ENCODE data around the gene ETFBKMT.
"Not testable (repeated sequence)": the region's sequence is repeated elsewhere in the genome, so short reads cannot be mapped to it uniquely, and the experiment has no call there.

ETFBKMT gene

DNA sequence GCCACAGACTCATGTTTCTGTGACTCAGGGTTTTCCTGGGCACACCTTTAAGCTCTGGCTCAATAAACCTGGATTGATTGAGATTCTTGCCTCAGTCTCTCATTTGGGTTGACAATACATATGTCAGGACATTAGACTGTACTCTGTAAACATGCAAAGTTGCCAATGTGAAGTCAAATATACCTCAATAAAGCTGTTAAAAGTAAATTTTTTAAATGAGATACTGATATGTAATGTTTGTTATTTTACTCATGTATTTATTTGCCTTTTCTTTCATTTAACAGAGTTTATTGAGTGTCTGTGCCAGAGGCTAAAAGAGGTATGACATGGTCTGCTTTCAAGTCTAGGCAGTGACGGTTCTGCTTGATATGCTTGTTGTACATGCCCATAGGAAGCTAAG is 3.7 kb upstream of the ETFBKMT start:
- no peak for DNase-seq (ENCODE audit: low read depth, low spot score)

DNA sequence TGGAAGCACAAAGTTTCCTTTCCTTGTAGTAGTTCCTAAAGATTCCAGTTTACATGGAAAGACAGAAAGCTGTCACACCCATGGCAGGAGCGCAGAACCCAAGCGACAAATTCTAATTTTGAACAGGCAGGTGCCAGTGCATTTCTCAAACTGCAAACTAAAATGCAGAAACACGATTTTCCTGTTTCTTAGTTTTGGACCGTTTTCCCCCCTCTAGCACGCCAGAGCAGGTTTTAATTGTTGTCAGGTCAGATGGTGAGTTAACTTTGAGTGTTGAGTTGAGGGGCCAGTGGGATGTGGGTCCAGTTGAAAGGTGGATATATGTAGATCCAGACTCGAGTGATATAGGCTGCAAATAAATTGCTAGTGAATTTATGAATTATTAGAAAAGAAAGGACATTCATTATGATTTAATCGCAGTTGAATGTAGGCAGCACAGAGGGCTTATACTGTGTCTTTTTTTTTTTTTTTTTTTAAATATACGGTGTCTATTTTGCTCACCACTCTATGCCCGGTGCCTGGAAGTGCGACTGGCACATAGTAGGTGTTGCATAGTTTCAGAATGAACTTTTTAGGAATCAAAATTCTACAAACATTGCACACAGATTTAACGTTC is 909 bp upstream of the ETFBKMT start:
- no peak for DNase-seq (ENCODE audit: low read depth, low spot score)

DNA sequence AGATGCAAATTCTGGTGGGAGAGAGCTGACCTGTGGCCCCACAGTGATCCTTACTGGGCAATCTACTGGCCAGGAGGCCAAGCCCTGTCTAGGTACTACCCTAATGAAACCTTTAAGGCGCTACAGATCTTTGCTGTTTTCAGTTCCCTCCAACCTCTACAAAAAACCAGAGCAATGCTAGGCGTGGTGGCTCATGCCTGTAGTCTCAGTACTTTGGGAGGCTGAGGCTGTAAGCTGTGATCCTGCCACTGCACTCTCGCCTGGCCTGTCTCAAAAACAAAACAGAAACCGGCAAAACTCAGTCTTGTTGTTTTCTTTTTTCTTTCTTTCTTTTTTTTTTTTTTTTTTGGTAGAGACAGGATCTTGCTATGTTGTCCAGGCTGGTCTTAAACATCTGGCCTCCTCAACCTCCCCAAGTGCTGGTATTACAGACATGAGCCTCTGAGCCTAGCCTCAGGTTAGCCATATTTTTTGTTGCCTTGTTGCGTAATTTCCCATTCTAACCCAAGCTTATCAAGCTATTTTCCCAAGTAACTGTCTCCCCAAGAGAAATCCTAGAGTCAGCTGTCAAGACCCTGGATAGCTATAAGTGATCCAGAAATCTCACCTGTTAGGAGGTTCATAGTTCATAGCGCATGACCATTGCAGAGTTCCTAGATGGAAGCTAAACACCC is 2.8 kb downstream of the ETFBKMT start:
- DNase-seq (ENCODE audit: low read depth, low spot score) = no peak

DNA sequence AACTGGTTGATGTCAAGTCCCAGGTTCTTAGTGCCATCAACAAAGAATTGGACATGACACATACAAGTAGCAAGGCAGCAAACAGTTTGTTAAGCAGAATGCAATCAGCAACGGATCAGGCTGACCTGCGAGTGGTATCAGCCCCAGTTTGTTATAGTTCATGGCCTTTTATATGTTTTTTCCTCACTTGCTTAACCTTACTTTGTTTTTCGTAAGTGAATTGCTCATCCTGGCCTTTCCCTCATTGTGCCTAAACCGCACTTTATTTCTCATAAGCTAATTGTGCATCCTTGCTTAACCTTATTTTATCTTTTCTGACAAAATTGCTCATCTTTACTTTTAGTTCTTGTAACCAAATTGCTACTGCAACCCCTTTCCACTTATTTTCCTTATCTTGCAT is 4.1 kb downstream of the ETFBKMT start:
- DNase-seq (ENCODE audit: low read depth, low spot score) = no peak

DNA sequence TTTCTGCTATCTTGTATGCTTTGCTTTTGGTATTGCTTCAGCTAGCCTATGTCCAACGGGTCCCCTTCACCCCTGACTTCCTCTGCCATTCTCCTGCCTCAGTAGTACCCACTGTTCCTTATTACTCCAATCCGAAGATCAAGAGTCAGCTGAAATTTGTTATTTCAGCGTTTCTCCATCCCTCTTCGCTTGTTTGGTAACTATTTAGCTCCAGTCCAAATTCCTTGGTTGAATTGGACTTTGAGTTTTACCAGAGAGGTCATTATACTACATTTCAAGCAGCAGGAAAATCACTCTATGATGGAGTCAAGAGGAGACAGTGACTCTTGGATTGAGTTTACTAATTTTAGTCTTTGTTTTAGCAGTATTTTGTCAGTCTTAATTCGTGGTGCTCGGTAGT is 4.5 kb downstream of the ETFBKMT start:
- no peak for DNase-seq (ENCODE audit: low read depth, low spot score)

DNA sequence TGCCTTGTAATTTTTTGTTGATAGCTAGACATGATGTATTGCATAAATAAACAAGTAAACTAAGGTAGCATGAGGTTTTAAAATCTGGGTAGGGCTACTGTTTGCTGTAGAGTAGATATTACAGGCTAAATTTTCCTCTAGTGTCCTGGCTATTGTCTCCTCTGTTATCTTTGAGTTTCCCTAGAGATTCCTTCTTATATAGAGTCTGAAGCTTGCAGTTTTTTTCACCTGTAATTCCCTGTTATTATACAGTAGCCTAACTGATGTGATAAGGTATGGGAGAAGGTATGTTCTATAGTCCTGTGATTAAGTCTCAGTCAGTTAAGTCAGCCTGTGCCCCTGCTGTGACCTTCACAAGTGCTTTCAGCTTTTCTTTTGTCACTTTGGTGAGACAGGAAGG is 9.5 kb downstream of the ETFBKMT start:
- no peak for DNase-seq (ENCODE audit: low read depth, low spot score)

DNA sequence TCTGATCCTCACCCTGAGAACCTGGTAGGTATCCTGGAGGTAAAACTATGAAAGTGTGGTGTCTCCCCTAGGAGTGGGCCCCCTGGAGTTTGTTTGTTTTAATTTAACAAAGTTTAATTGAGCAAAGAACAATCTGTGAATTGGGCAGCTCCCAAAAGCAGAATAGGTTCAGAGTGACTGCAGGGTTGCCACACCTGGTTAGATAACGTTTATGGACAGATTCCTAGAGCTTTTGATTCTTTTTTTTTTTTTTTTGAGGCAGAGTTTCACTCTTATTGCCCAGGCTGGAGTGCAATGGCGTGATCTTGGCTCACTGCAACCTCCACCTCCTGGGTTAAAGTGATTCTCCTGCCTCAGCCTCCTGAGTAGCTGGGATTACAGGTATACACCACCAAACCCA is 10.1 kb downstream of the ETFBKMT start:
- DNase-seq (ENCODE audit: low read depth, low spot score) = not testable (repeated sequence)

DNA sequence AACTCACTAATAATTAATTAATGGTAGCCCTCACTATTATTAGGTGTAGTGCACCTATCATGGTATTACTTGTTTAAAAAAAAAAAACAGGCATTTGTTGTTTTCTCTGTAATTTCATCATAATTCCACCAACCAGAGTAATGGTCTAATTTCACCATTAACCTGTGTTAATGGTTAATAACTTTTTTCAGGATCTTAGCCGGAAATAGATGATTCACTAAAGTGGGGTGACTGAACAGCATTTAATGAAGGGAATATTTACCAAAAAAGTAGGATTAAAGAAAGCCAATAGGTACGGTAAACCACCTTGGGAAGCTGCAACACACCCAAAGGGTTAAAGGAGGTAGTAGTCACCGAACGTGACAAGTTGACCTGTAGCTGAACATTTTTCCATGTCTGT is 13.0 kb downstream of the ETFBKMT start:
- no peak for DNase-seq (ENCODE audit: low read depth, low spot score)

DNA sequence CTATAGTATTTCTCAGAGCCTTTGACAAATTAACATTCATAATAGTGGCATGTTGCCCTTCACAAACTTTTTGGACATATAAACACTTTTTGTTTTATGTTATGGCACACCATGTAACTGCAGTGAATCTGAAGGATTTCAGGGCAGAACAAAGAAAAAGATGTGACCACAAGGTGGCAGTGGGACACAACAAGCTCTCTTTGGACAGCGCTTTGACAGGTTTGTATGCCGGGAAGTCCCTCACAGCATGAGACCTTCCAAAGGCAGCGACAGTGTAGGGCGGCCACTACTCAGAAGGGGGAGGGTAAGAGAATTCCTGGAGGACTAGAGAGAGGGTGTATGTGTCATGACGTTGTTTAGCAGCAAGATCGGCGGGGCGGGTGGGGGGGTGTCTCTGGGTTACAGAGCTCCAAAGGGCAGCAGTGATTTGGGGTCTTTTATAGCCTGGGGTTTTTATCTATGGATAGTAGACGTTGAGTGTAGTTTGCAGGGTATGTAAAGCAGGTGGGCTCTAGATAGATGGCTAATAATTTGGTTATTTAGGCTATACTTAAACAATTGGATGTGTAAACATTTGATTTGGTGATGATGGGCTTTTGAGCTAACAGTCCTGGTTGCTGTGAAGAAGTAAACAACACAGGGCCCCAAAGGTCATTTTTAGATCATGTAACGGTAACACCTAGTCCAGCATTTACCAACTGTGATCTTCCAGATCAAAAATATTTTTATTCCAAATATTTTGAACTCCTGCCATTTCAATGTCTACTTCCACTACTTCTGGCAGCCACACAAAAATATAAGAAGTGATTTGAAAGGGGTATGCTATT is 22.9 kb downstream of the ETFBKMT start:
- DNase-seq (ENCODE audit: low read depth, low spot score) = peak; percentile 54

DNA sequence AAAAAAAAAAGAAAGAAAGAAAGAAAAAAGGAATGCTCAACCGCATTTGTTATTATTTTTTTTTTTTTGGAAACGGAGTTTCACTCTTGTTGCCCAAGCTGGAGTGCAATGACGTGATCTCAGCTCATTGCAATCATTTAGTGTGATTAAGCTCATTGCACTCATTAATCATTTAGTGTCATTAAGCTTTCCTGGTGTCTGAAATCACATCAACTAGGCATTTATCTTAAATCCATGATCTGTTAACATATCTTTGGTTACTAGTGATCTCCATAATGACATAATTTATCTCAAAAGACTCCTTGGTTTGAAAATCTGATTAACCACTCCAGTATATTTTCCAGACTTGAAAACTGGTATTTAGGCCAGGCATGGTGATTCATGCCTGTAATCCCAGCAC is 26.3 kb downstream of the ETFBKMT start:
- DNase-seq (ENCODE audit: low read depth, low spot score) = no peak

DNA sequence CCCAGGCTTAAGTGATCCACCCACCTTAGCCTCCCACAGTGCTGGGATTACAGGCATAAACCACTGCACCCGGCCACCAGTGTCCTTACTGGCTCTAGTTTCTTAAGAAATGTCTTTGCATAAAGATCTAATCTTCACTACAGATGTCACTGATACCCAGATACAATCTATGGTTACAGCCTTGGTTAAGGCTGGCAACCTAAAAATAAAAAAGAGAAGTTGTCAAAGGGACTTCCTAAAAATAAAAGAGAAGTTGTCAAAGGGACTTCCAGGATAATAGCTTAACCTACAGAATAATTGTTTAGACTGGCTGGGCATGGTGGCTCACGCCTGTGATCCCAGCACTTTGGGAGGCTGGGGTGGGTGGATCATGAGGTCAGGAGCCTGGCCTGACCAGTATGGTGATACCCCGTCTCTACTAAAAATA is 27.6 kb downstream of the ETFBKMT start:
- no peak for DNase-seq (ENCODE audit: low read depth, low spot score)

DNA sequence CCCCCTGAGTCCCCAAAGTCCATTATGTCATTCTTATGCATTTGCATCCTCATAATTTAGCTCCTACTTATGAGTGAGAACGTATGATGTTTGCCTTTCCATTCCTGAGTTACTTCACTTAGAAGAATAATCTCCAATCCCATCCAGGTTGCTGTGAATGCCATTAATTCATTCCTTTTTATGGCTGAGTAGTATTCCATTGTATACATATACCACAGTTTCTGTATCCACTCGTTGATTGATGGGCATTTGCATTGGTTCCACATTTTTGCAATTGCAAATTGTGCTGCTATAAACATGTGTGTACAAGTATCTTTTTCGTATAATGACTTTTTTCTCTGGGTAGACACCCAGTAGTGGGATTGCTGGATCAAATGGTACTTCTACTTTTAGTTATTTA is 30.4 kb downstream of the ETFBKMT start:
- not testable (repeated sequence) for DNase-seq (ENCODE audit: low read depth, low spot score)

DNA sequence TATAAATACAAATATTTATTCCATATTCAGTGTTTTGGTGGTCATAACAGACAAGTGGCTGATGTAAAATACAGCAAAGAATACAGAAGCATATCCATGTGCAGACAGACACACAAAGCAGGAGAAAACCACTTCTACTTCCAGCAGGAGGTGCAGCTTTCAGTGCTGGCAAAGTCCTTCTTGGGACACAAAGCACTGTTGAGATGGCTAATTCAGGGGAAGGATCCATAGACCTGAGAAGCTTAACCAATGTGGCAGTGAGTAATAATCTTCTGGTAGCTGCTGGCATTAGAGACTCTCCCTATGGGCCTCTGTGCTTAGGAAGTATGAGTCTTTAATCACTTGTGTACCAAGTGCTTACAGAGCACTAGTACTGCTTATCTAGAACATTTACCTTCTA is 42.6 kb downstream of the ETFBKMT start:
- no peak for DNase-seq (ENCODE audit: low read depth, low spot score)

DNA sequence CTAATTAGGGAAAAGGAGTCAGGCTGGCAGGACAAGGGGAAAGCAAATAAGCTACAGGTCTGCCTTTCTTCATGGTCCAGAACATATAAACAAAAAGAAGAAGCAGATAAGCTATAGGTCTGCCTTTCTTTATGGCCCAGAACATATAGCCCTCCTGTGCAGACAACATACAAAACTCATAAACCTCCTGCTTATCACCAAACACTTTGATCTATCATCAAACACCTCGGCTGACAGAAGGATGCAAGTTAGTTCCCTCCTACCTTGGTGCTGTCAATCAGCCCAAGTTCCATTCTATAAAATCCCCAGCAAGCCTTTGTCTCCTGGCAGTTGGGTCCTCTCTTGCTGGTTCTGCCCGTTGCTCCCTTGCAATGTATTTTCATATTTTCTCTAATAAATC is 46.1 kb downstream of the ETFBKMT start:
- DNase-seq (ENCODE audit: low read depth, low spot score) = no peak

DNA sequence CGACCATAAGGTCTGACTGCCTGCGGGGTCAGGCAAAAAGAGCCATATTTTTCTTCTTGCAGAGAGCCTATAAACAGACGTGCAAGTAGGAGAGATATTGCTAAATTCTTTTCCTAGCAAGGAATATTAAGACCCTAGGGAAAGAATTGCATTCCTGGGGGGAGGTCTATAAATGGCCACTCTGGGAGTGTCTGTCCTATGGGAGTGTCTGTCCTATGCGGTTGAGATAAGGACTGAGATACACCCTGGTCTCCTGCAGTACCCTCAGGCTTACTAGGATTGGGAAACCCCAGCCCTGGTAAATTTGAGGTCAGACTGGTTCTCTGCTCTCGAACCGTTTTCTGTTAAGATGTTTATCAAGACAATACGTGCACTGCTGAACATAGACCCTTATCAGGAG is 48.6 kb downstream of the ETFBKMT start:
- not testable (repeated sequence) for DNase-seq (ENCODE audit: low read depth, low spot score)

DNA sequence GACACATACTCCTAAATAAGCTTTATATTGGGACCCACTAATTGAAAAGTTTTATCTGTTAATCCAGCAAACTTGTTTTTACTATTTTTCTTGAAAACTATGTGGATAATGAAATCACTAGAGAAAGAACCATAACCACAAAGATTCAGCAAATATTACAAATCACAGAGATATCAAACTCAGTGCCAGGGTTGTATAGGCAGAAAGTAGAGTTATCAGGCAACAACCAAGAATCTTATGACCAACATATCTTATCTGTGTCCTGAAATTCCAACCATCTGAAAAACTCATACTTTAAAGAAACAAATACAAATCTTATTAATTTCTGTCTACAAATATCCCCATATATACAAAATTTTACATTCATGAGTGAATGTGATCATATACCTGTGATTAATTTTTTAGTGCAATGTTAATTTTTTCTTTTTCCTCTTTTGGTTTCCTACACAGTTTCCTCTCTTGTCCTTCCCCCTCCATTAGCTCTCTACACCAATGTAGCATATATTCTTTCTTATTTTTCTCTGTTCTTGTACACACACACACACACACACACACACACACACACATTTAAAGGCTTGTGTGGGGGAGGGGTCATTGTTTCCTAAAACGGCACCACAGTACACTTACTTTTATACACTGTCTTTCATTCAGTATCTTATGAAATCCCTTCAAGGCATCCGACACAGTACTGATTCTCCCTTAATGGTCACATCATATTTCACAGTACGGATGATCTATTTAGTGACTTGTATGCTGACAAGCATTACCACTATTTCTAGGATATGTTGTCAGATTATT is 50.7 kb downstream of the ETFBKMT start:
- no peak for DNase-seq (ENCODE audit: low read depth, low spot score)

DNA sequence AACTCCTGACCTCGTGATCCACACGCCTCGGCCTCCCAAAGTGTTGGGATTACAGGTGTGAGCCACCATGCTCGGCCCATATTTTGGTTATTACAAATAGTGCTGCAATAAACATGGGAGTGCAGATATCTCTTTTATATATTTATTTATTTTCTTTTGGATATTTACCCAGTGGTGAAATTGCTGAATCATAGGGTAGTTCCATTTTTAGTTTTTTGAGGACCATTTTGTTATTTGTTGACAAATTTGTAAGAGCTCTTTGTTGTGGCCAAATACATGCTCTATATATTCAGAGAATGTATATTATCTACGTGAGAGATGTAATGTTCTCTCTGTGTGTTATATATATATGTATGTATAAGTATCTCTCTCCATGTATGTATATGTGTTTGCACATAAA is 53.4 kb downstream of the ETFBKMT start:
- no peak for DNase-seq (ENCODE audit: low read depth, low spot score)

DNA sequence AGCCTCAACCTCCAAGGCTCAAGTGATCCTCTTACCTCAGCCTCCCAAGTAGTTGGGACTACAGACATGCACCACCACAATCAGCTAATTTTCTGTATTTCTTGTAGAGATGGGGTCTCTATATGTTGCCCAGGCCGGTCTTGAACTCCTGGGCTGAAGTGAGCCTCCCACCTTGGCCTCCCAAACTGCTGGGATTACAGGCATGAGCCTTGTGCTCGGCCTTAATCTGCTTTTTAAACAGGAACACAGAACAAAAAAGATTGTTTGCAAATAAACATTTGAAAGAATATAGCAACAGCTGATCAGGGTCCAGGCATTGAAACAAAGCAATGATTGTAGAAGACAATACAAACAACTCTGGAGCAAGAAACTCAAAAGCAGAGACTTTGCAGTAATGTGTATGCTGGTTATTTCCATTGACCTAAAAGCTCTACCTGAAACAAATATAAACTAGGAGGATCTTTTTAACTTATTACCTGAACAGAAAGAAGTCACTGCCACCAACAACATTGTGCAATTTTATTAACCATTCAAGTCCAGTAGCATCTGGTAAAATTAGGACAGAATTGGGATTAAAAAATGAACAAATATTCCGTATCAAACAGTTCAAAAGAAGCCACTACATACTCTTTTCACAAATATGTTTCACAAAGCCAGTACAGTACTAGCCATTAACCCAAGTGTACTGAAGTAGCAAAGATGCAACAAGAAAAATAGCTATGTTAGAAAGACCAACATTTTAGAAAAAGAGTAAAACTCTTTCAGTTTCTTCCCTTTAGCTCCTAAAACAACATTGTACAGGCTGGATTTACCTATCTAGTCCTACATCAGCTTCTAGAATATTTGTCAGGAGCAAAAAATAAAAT is 55.2 kb downstream of the ETFBKMT start:
- no peak for DNase-seq (ENCODE audit: low read depth, low spot score)

DNA sequence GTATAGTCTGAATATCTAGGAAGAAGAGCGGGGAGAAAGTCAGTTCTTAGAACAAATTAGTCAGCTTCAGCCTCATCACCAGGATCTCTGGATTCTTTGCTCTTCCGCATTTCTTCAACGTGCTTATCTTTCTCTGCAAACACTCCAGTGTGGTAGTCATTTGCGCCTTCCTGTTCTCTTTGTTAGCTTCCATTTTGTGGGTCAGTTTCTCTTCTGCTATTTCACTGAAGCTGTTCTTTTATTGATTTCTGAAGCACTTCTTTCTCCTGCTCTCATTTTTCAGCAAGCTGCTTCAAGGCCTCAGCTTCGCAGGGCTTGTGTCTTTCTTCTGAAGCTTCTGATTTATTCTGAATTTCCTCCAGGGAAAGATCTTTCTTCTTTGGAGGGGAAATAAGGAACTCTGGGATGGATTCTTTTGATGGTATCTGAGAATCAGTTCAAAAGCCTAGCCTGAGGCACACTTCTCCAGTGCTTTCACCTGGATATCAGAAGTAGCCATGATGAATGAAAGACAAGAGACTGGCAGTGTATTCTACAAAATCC is 55.9 kb downstream of the ETFBKMT start:
- DNase-seq (ENCODE audit: low read depth, low spot score) = no peak

DNA sequence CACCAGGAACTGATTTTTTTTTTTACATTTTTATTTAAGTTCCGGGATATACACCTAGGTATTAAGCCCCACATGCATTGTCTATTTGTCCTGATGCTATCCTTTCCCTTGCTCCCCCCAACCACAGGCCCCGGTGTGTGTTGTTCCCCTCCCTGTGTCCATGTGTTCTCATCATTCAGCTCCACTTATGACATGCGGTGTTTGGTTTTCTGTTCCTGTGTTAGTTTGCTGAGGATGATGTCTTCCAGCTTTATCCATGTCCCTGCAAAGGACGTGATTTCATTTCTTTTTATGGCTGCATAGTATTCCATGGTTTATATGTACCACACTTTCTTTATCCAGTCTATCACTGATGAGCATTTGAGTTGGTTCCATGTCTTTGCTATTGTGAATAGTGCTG is 57.5 kb downstream of the ETFBKMT start:
- not testable (repeated sequence) for DNase-seq (ENCODE audit: low read depth, low spot score)

All from smooth muscle cell of the brain vasculature (primary cell).